ENCODE results near the gene KIFC1. TPM values are rescaled to one million over a fixed set of nuclear protein-coding genes. Genes with fewer than 3 reads are reported as not detected.
A peak's percentile ranks its signal among the peaks of the same experiment; 100 is the strongest.

KIFC1 gene
- total and polyA plus RNA-seq, 9 of the 15 experiments (the other 6 are each of a cell fraction or from before 2014, with no cell fraction given) = 1.3 to 95.2 (median 76.9) TPM

- H3K36me3 ChIP-seq (ENCODE audit: control insufficient read depth, insufficient read depth, low read length) = peaks cover 68% of the 10 kb centered on the region
- FAIRE-seq (peak; percentile 6), ATAC-seq (peak; percentile 18; the same call in 1 of the 3 replicates), DNase-seq (ENCODE audit: extremely low read depth in 1 of 4, low spot score in 3 of 4) (no peak)
- H3K27me3 ChIP-seq (ENCODE audit: control insufficient read depth in 2 of 2, insufficient read depth in 2 of 2, low read length in 2 of 2) = no peaks in the 10 kb centered on the region
- no peaks in the 10 kb centered on the region; the same call in 1 of the 2 replicates for H4K20me1 ChIP-seq (replicated peaks; ENCODE audit: control insufficient read depth, insufficient read depth, low read length)
- intact Hi-C loops (cut with micrococcal nuclease) = no loop called here
- H3K79me2 ChIP-seq (ENCODE audit: control insufficient read depth, insufficient read depth, low read length) = no peaks in the 10 kb centered on the region
- no peak overlapping the region for H3K27ac ChIP-seq (ENCODE audit: extremely low read depth, low read depth, low read length)
- peaks cover 19 to 32% of the 10 kb centered on the region in 2 experiments for H3K4me1 ChIP-seq (replicated peaks in 1 of 2; ENCODE audit: control insufficient read depth in 2 of 2, insufficient read depth in 2 of 2, low read length in 2 of 2)
- CTCF ChIA-PET (ENCODE audit: low intra/inter-chr PET ratio) = no interaction called here
- H3K9me1 ChIP-seq (ENCODE audit: control insufficient read depth, insufficient read depth, low read length) = no peaks in the 10 kb centered on the region
- POLR2A ChIA-PET = interaction anchor here (0.6 to 3.8 kb wide), 7 partner anchors 8 to 187 kb away, joined by 3 to 30 read pairs (median 3); partner anchors contain the start of genes RPS18, VPS52 and ZBTB9
- H2AFZ ChIP-seq (ENCODE audit: low read depth, low read length) = no peak overlapping the region
- WGBS (ENCODE audit: insufficient coverage, low coverage, missing lambda C conversion rate) = 94% methylated on average over 3 of the region's 3 CpGs
- H3K4me3 ChIP-seq = no peak overlapping the region
- H3K9me3 ChIP-seq (replicated peaks; ENCODE audit: control insufficient read depth, insufficient read depth, low read depth, low read length) = no peaks in the 10 kb centered on the region
- in situ Hi-C loops (cut with MboI) = no loop called here
- no peak overlapping the region for H3K9ac ChIP-seq (ENCODE audit: insufficient read depth in 1 of 2, low read depth in 2 of 2, low read length in 2 of 2)
- BruUV-seq (replicated peaks) = no TSS peak
- H3K4me2 ChIP-seq (ENCODE audit: insufficient read depth, low read length) = no peak overlapping the region
- TF ChIP-seq C11orf30 (IDR thresholded peaks at IDR 0.05; ENCODE audit: low read depth) = peak; percentile 32; the same call in 1 of the 2 replicates
- no peak for TF ChIP-seq BRD9 (IDR thresholded peaks at IDR 0.05; ENCODE audit: low read depth, partially characterized antibody)
- no peak for TF ChIP-seq NCOA1 (IDR thresholded peaks at IDR 0.05; ENCODE audit: low read depth)
- 0 out of 2 replicates have a peak, but pooled peaks have one; percentile 37 for TF ChIP-seq ZNF592 (IDR thresholded peaks at IDR 0.05)
- 0 out of 2 replicates have a peak, but pooled peaks have one; percentile 13 for TF ChIP-seq ZNF384 (IDR thresholded peaks at IDR 0.05; ENCODE audit: low read depth, low read length)
- peak; percentile 69 for TF ChIP-seq MGA (IDR thresholded peaks at IDR 0.05)
These were observed 47.5 kb downstream of the KIFC1 start for GRCh38 chr6:33438978-33439594.
